ENCODE data around the gene CAMKK2.
"Not testable (repeated sequence)": the region's sequence is repeated elsewhere in the genome, so short reads cannot be mapped to it uniquely, and the experiment has no call there.

CAMKK2 gene

GRCh38 chr12:121279071-121279375 is 17.5 kb downstream of the CAMKK2 start:
- DNase-seq (ENCODE audit: low spot score) = no peak

DNA sequence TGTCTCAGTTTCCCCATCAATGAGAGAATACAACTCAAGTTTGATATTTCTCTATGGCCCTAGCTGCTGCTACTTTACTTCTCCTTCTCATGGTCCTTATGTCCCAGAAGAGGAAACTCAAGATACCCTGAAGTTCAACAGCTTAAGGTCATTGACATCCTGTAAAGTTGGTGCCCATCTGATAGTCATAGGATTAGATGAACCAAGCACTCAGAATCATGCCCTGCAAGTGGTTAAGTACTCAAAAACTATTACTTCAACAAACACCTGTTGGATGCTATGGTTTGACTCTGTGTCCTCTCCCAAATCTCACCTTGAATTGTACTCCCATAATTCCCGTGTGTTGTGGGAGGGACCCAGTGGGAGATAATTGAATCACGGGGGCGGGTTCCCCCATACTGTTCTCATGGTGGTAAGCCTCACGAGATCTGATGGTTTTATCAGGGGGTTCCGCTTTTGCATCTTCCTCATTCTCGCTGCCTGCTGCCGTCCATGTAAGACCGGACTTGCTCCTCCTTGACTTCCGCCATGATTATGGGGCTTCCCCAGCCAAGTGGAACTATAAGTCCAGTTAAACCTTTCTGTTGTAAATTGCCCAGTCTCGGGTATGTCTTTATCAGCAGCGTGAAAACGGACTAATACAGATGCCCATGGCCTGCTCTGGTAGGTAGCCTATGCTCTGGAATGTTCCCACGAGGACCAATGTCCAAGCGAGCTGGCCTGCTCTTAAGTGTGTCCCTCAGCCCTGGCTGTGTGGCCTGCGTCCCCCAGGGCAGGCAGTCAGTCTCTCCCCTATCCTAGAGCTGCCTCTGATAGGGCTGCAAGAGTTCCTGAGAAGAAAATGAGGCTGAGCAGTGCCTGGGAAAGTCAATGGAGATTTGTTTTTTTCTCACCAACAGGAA is 18.1 kb downstream of the CAMKK2 start:
- DNase-seq (ENCODE audit: low spot score) = no peak

DNA sequence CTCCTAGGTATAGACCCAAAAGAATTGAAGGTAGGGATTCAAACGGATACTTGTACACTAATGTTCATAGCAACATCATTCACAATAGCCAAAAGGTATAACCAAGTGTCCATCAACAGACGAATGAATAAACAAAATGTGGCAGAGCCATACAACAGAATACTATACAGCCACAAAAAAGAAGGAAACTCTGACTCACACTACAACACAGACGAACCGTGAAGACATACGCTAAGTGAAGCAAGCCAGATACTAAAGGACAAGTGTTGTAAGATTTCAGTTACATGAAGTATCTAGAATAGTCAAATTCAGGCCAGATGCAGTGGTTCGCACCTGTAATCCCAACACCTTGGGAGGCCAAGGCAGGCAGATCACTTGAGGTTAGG is 19.1 kb downstream of the CAMKK2 start:
- no peak for DNase-seq (ENCODE audit: low spot score)

- DNase-seq (ENCODE audit: low spot score) = no peak
Measured at GRCh38 chr12:121274036-121274763, 22.3 kb downstream of the CAMKK2 start.

DNA sequence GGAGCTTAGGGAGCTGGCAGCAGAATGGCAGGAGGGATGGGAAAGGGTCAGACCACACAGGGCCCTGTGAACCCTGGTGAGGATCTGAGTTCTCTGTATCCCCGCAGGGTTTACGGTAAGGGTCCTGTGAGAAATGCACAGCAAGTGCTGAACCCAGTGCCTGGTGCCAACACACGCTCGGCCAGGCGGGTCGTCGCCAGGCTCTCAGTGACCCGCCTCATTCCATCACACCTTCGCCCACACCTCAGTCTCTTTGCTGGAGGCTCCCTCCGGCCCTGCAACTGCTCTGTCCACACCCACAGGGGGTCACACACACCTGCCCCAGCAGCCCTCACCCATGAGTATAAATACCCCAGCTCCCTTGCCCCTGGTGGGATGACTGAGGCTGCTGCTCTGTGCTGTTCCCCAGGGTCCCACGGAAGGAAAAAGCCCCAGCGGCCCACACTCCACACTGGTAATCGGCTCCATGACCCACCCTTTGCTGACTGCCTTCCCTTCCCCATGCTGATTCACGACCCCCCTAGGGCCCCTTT is 23.1 kb downstream of the CAMKK2 start:
- no peak for DNase-seq (ENCODE audit: low spot score)

DNA sequence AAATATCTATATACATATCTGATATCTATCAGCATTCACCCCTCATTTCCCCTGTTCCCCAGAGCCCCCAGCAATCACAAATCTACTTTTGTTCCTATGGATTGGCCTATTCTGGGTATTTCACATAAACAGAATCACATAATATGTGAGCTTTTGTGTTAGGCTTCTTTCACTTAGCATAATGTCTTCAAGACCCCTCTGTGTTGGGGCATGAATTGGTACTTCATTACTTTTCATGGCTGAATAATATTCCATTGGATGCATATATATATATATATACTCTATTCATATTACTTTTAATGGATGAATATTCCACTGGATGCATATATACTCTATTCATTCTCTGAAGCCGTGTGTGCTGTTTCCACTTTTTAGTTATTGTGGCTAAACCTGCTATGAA is 28.7 kb downstream of the CAMKK2 start:
- no peak for DNase-seq (ENCODE audit: low spot score)

GRCh38 chr12:121264951-121265515 is 31.5 kb downstream of the CAMKK2 start:
- DNase-seq (ENCODE audit: low spot score) = no peak

DNA sequence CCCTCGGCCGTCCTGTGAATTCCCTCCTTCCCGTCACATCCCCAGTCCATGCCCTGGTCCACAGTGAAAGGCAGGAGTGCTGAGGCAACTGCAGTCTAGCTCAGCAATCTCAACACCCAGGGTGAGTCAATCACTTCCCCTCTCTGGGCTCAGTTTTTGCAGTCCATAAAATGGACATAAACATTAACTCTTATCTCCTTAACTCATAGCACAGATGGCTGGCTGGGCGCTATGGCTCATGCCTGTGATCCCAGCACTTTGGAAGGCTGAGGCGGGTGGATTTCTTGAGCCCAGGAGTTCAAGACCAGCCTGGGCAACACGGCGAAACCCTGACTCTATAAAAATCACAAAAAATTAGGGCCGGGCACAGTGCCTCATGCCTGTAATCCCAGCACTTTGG is 32.4 kb downstream of the CAMKK2 start:
- DNase-seq (ENCODE audit: low spot score) = no peak

GRCh38 chr12:121263206-121263935 is 33.1 kb downstream of the CAMKK2 start:
- no peak for DNase-seq (ENCODE audit: low spot score)

- no peak for DNase-seq (ENCODE audit: low spot score)
Measured at GRCh38 chr12:121261398-121261797, 35.1 kb downstream of the CAMKK2 start.

DNA sequence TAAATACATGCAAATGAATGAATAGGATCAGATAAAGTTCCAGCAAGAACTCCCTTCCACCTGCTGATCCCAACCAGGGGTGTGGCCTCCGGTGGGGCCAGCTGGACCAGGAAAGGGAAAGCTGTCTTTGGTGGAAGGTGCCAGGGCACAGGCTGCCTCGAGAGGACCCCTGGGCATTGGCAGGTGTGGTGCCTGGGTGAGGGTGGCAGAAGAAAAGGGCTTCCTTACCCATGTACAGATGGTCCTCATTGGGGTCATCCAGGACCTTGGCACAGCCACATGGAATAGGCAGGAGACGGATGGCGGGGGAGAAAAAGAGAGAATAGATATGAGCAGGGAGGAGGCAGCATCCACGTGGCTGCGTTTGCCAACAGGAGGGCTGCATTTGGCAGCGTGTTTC is 36.4 kb downstream of the CAMKK2 start:
- DNase-seq (ENCODE audit: low spot score) = no peak

DNA sequence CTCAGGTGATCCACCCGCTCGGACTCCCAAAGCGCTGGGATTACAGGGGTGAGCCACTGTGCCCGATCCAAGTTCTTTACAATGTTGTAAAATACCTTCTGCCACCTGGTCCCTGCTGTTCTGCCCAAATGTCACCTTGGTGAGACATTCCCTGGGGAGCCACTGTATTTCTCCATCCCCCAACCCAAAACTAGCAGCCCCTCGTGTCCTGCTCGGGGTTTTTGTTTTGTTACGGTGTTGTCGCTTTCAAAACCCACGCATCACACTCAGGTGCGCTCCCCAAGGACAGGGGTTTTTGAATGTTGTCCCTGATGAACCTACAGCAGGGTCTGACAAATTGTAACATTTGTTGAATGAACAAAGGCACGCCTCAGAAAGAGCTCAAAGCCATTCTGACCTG is 37.4 kb downstream of the CAMKK2 start:
- DNase-seq (ENCODE audit: low spot score) = no peak

- not testable (repeated sequence) for DNase-seq (ENCODE audit: low spot score)
Measured at GRCh38 chr12:121257704-121258449, 38.6 kb downstream of the CAMKK2 start.

- DNase-seq (ENCODE audit: low spot score) = no peak
Measured at GRCh38 chr12:121255433-121255832, 41.1 kb downstream of the CAMKK2 start.

GRCh38 chr12:121253638-121254335 is 42.7 kb downstream of the CAMKK2 start:
- DNase-seq (ENCODE audit: low spot score) = no peak

DNA sequence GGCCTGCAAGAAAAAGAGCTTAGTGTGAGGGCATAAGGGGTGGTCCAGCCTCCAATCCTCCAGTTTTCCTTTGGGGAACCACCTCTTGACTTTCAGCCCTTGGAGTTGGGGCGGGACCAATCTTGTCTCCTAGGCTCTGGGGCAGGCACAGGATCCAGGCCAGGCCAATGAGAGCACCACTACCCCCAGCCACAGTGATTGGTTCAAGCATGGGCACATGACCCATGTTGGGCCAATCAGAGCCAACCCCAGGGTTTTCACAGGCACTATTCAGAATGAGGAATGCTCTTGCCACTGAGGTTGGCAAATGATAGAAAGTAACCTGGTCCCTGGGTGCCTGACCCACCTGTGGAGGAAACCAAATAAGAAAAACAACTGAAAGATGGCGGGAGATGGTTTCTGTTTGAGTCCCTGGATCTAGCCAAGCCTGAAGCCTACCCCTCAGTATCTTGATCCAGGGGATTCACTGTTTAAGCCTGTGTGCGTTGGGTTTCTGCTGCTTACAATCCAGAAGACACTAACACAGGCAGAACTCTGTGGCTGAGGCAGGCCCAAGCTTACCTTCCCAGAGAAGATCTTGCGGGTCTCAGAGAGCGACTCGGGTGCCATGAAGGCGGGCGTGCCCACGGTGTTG is 43.7 kb downstream of the CAMKK2 start:
- no peak for DNase-seq (ENCODE audit: low spot score)

DNA sequence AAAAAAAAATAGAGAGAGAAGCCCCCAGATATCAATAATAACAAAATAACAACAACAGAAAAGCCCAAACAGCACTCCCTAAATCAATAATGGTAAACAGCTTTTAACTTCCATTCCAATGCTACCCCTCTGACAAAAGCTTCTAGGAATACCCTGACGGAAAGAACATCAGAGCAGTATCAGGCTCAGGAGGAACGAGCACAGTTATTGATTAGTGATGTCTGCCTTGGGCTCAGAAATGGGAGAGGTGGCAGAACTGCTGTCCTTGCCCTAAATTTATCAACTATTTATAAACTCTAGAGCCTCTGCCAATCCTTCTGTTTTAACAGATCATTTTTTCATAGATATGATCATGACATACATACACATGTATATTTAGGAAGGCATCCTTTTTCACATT is 44.7 kb downstream of the CAMKK2 start:
- no peak for DNase-seq (ENCODE audit: low spot score)

GRCh38 chr12:121250359-121250758 is 46.1 kb downstream of the CAMKK2 start:
- no peak for DNase-seq (ENCODE audit: low spot score)

- DNase-seq (ENCODE audit: low spot score) = no peak
Measured at GRCh38 chr12:121248622-121249021, 47.9 kb downstream of the CAMKK2 start.

DNA sequence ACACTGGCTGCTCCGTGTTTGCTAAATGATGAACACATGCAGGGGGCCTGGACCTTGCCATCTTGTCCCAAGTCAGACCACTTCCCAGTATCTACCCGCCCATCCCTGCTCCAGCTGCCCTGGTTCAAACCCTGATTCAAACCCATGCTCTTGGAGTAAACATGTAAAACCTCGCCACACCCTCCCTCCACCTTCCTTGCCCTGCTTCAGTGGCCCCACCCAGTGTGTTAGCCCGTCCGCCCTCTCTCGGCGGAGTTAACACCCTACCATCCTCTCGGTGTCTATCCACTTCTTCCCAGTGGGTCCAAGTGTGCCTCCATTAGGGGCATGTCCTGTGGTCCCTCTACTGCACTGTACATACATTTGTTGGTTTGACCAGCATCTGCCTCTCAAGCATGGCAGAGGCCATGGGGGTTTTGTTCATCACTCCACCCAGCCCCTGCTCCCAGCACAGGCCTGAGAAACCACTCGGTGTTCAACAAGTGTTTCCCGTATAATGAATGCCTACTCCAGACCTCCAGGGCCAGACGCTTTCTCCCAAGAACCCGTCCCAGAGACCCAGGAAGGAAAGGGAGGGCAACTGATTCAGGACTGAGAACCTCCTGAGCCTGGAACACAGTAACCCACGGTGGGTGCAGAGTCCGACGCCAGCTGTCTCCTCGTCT is 49.5 kb downstream of the CAMKK2 start:
- DNase-seq (ENCODE audit: low spot score) = no peak

All from hepatic stellate cell (primary cell).